ENCODE results near the gene PDE4B.

- TF ChIP-seq CTCF (IDR thresholded peaks at IDR 0.05; ENCODE audit: poor library complexity, severe bottlenecking) (no peak), TAF1 (IDR thresholded peaks at IDR 0.05; ENCODE audit: low read depth) (no peak), SMC3 (conservative IDR thresholded peaks at IDR 0.05; ENCODE audit: poor library complexity) (no peak), POLR2AphosphoS5 (IDR thresholded peaks at IDR 0.05) (no peak), REST (IDR thresholded peaks at IDR 0.05; ENCODE audit: borderline replicate concordance) (no peak), RAD21 (conservative IDR thresholded peaks at IDR 0.05) (no peak), EZH2 (IDR thresholded peaks at IDR 0.05; ENCODE audit: borderline replicate concordance, insufficient read depth, low read length, poor library complexity, severe bottlenecking) (no peak), EP300 (conservative IDR thresholded peaks at IDR 0.05; ENCODE audit: poor library complexity, severe bottlenecking) (no peak)
Observed at GRCh38 chr1:65940126-65940525, 147.4 kb downstream of the PDE4B start.

Data from neural cell (in vitro differentiated cells).